GM23338 (cell line): Measurements from ENCODE around the gene ASAH2. TPM values are rescaled to one million over a fixed set of nuclear protein-coding genes. Genes with fewer than 3 reads are reported as not detected.

Source experiments
- ATAC-seq: fragments of 200-7000 bp; cut with Tn5 transposase; 3 replicates; pipeline ENCODE4 v1.9.1; 2020
- DNase-seq: peaks from one replicate; pipeline ENCODE4 v3.0.0-alpha.2; 2015; ENCODE audit warnings: low spot score
- H2AFZ ChIP-seq: fragments of 200-600 bp; sonication (generic); 2 replicates; pipeline ENCODE4 v1.8.0; 2016; ENCODE audit warnings: antibody characterized with exemption, mild to moderate bottlenecking, moderate library complexity
- H3F3A ChIP-seq: fragments of 200-600 bp; sonication (generic); replicated peaks from 2 replicates; pipeline ENCODE4 v1.8.0; 2017; ENCODE audit warnings: antibody characterized with exemption, mixed run types, low read depth
- H3K27ac ChIP-seq: fragments of 200-600 bp; sonication (generic); 2 replicates; pipeline ENCODE4 v1.6.1; 2016; ENCODE audit warnings: low read depth
- H3K27me3 ChIP-seq: fragments of 200-600 bp; sonication (generic); 2 replicates; pipeline ENCODE4 v1.8.0; 2016; ENCODE audit warnings: mild to moderate bottlenecking, mixed run types, moderate library complexity; ENCODE audit not compliant: insufficient read depth
- H3K36me3 ChIP-seq: fragments of 200-600 bp; sonication (generic); 2 replicates; pipeline ENCODE4 v1.8.0; 2016; ENCODE audit warnings: mild to moderate bottlenecking; ENCODE audit not compliant: insufficient read depth
- H3K4me1 ChIP-seq: fragments of 200-600 bp; sonication (generic); 2 replicates; pipeline ENCODE4 v1.8.0; 2016; ENCODE audit warnings: mild to moderate bottlenecking, moderate library complexity; ENCODE audit not compliant: insufficient read depth
- H3K4me2 ChIP-seq: fragments of 200-600 bp; sonication (generic); 2 replicates; pipeline ENCODE4 v1.7.1; 2017; ENCODE audit warnings: mixed run types
- H3K4me3 ChIP-seq: fragments of 200-600 bp; sonication (generic); 2 replicates; pipeline ENCODE4 v1.6.1; 2016; ENCODE audit warnings: mixed run types
- H3K79me2 ChIP-seq: fragments of 200-600 bp; sonication (generic); replicated peaks from 2 replicates; pipeline ENCODE4 v1.8.0; 2017; ENCODE audit warnings: mild to moderate bottlenecking; ENCODE audit not compliant: insufficient read depth
- H3K9me2 ChIP-seq: fragments of 200-600 bp; sonication (generic); 2 replicates; pipeline ENCODE4 v1.8.0; 2017; ENCODE audit not compliant: insufficient read depth
- H4K20me1 ChIP-seq: fragments of 200-600 bp; sonication (generic); replicated peaks from 2 replicates; pipeline ENCODE4 v1.8.0; 2017; ENCODE audit warnings: mild to moderate bottlenecking; ENCODE audit not compliant: insufficient read depth
- H3K27ac Mint-ChIP-seq: 2 replicates; pipeline ENCODE4 v1.8.0; 2020; ENCODE audit warnings: inconsistent platforms, mild to moderate bottlenecking, moderate library complexity, mixed read lengths
- H3K27me3 Mint-ChIP-seq: 3 replicates; pipeline ENCODE4 v1.8.0; 2022; ENCODE audit warnings: low read depth, mild to moderate bottlenecking, moderate library complexity, mixed read lengths, inconsistent platforms; ENCODE audit not compliant: insufficient read depth, poor library complexity
- H3K36me3 Mint-ChIP-seq: 3 replicates; pipeline ENCODE4 v1.8.0; 2021; ENCODE audit warnings: low read depth, mild to moderate bottlenecking, inconsistent platforms, moderate library complexity, mixed read lengths
- H3K4me1 Mint-ChIP-seq: 3 replicates; pipeline ENCODE4 v1.8.0; 2020; ENCODE audit warnings: mild to moderate bottlenecking, inconsistent platforms, mixed read lengths
- H3K4me3 Mint-ChIP-seq: 3 replicates; pipeline ENCODE4 v1.8.0; 2021; ENCODE audit warnings: moderate library complexity, mild to moderate bottlenecking, inconsistent platforms, mixed read lengths
- H3K9me3 Mint-ChIP-seq: 3 replicates; pipeline ENCODE4 v1.8.0; 2020; ENCODE audit warnings: moderate library complexity, mild to moderate bottlenecking, inconsistent platforms, mixed read lengths
- CTCF ChIP-seq, 2 experiments: fragments of 200-600 bp in 1 of 2; sonication (generic) in 1 of 2; conservative IDR thresholded peaks; 2 replicates each; pipeline versions ENCODE4 v1.5.1 to v1.6.1; 2016 to 2017; ENCODE audit warnings: antibody characterized with exemption in 2 of 2, low read depth in 2 of 2, mild to moderate bottlenecking in 2 of 2, moderate library complexity in 1 of 2
- EZH2 ChIP-seq: fragments of 200-600 bp; sonication (generic); IDR thresholded peaks from one replicate; pipeline ENCODE4 v1.8.0; 2017; ENCODE audit warnings: antibody characterized with exemption, mild to moderate bottlenecking, low read depth; ENCODE audit not compliant: unreplicated experiment
- EZH2phosphoT487 ChIP-seq: fragments of 200-600 bp; sonication (generic); IDR thresholded peaks from one replicate; pipeline ENCODE4 v1.8.1; 2018; ENCODE audit warnings: antibody characterized with exemption; ENCODE audit not compliant: unreplicated experiment
- JUNB ChIP-seq: IDR thresholded peaks from one replicate; pipeline ENCODE4 v1.6.1; 2016; ENCODE audit warnings: antibody characterized with exemption; ENCODE audit not compliant: unreplicated experiment
- NANOG ChIP-seq: IDR thresholded peaks from 2 replicates; pipeline ENCODE4 v1.6.1; 2016; ENCODE audit warnings: antibody characterized with exemption, borderline replicate concordance
- POLR2AphosphoS5 ChIP-seq: IDR thresholded peaks from 2 replicates; pipeline ENCODE4 v1.6.1; 2016; ENCODE audit warnings: antibody characterized with exemption, low read depth
- REST ChIP-seq: IDR thresholded peaks from one replicate; pipeline ENCODE4 v1.6.1; 2018; ENCODE audit warnings: antibody characterized with exemption; ENCODE audit not compliant: unreplicated experiment
- ZNF114 ChIP-seq: fragments of 250-450 bp; sonication (Bioruptor Pico); IDR thresholded peaks from 2 replicates; pipeline ENCODE4 v1.5.0; 2020; ENCODE audit warnings: mild to moderate bottlenecking, moderate library complexity
- ZNF331 ChIP-seq: fragments of 250-450 bp; sonication (Bioruptor Pico); IDR thresholded peaks from 2 replicates; pipeline ENCODE4 v1.5.0; 2020; ENCODE audit warnings: low read depth, mild to moderate bottlenecking, moderate library complexity
- polyA plus RNA-seq: library from polyadenylated mRNA; unstranded; fragments of >200 nt; fragmentation: Nextera tagmentation; extraction: Ambion mirVana; gene quantifications from 2 replicates; pipeline ENCODE4 v1.2.1, GENCODE V29; 2016
- total RNA-seq: library from RNA; depleted of rRNA; stranded (reverse); fragments of >200 nt; shearing (Covaris generic); gene quantifications from 2 replicates; pipeline ENCODE4 v1.2.3, GENCODE V29; 2014
- TF ChIP-seq, protein P1 (sequence below): fragments of 250-450 bp; sonication (Bioruptor Pico); IDR thresholded peaks from 2 replicates; pipeline ENCODE4 v1.5.0; 2020; ENCODE audit warnings: mild to moderate bottlenecking, moderate library complexity

Gene ASAH2
- total and polyA plus RNA-seq, 2 experiments from 2014 or later = 0.17 to 0.92 TPM

GRCh38 chr10:50234486-50234885 lies 16.8 kb downstream of the ASAH2 start (continued):
- TF ChIP-seq REST = no peak
- TF ChIP-seq JUNB = no peak
- TF ChIP-seq EZH2phosphoT487 = no peak

GRCh38 chr10:50232261-50232639 lies 19.1 kb downstream of the ASAH2 start:
- DNase-seq = no peak
- Histone ChIP-seq H3K4me2 (no peak overlapping the region), H3K9me2 (no peaks in the 10 kb centered on the region), H4K20me1 (no peaks in the 10 kb centered on the region), H3K36me3 (no peaks in the 10 kb centered on the region), H3K4me1 (no peaks in the 10 kb centered on the region), H3K27ac (no peak overlapping the region), H3K79me2 (no peaks in the 10 kb centered on the region), H3K4me3 (no peak overlapping the region), H3F3A (no peaks in the 10 kb centered on the region), H2AFZ (no peak overlapping the region), H3K27me3 (no peaks in the 10 kb centered on the region)
- no peaks in the 10 kb centered on the region for H3K4me1 Mint-ChIP-seq
- H3K27me3 Mint-ChIP-seq = peaks cover 2% of the 10 kb centered on the region
- H3K36me3 Mint-ChIP-seq = no peaks in the 10 kb centered on the region
- no peak overlapping the region for H3K4me3 Mint-ChIP-seq
- H3K9me3 Mint-ChIP-seq = no peaks in the 10 kb centered on the region
- no peak for TF ChIP-seq POLR2AphosphoS5
- TF ChIP-seq ZNF114 (CRISPR knock-in tag) = no peak
- TF ChIP-seq EZH2 = no peak
- TF ChIP-seq, protein P1, sequence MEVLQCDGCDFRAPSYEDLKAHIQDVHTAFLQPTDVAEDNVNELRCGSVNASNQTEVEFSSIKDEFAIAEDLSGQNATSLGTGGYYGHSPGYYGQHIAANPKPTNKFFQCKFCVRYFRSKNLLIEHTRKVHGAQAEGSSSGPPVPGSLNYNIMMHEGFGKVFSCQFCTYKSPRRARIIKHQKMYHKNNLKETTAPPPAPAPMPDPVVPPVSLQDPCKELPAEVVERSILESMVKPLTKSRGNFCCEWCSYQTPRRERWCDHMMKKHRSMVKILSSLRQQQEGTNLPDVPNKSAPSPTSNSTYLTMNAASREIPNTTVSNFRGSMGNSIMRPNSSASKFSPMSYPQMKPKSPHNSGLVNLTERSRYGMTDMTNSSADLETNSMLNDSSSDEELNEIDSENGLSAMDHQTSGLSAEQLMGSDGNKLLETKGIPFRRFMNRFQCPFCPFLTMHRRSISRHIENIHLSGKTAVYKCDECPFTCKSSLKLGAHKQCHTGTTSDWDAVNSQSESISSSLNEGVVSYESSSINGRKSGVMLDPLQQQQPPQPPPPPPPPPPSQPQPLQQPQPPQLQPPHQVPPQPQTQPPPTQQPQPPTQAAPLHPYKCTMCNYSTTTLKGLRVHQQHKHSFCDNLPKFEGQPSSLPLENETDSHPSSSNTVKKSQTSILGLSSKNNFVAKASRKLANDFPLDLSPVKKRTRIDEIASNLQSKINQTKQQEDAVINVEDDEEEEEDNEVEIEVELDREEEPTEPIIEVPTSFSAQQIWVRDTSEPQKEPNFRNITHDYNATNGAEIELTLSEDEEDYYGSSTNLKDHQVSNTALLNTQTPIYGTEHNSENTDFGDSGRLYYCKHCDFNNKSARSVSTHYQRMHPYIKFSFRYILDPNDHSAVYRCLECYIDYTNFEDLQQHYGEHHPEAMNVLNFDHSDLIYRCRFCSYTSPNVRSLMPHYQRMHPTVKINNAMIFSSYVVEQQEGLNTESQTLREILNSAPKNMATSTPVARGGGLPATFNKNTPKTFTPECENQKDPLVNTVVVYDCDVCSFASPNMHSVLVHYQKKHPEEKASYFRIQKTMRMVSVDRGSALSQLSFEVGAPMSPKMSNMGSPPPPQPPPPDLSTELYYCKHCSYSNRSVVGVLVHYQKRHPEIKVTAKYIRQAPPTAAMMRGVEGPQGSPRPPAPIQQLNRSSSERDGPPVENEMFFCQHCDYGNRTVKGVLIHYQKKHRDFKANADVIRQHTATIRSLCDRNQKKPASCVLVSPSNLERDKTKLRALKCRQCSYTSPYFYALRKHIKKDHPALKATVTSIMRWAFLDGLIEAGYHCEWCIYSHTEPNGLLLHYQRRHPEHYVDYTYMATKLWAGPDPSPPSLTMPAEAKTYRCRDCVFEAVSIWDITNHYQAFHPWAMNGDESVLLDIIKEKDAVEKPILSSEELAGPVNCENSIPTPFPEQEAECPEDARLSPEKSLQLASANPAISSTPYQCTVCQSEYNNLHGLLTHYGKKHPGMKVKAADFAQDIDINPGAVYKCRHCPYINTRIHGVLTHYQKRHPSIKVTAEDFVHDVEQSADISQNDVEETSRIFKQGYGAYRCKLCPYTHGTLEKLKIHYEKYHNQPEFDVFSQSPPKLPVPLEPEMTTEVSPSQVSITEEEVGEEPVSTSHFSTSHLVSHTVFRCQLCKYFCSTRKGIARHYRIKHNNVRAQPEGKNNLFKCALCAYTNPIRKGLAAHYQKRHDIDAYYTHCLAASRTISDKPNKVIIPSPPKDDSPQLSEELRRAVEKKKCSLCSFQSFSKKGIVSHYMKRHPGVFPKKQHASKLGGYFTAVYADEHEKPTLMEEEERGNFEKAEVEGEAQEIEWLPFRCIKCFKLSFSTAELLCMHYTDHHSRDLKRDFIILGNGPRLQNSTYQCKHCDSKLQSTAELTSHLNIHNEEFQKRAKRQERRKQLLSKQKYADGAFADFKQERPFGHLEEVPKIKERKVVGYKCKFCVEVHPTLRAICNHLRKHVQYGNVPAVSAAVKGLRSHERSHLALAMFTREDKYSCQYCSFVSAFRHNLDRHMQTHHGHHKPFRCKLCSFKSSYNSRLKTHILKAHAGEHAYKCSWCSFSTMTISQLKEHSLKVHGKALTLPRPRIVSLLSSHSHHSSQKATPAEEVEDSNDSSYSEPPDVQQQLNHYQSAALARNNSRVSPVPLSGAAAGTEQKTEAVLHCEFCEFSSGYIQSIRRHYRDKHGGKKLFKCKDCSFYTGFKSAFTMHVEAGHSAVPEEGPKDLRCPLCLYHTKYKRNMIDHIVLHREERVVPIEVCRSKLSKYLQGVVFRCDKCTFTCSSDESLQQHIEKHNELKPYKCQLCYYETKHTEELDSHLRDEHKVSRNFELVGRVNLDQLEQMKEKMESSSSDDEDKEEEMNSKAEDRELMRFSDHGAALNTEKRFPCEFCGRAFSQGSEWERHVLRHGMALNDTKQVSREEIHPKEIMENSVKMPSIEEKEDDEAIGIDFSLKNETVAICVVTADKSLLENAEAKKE (CRISPR knock-in tag) = no peak
- TF ChIP-seq NANOG = no peak
- TF ChIP-seq CTCF (conservative IDR thresholded peaks at IDR 0.05; ENCODE audit: low read depth in 2 of 2) = no peak
- no peak for TF ChIP-seq ZNF331
- H3K27ac Mint-ChIP-seq = no peak overlapping the region
- no peak for ATAC-seq
